ENCODE measurements around the gene RETREG1.
"Not testable (repeated sequence)": the region's sequence is repeated elsewhere in the genome, so short reads cannot be mapped to it uniquely, and the experiment has no call there.

Gene RETREG1

GRCh38 chr5:16661713-16662112 lies 44.9 kb upstream of the RETREG1 start:
- H3K9me3 ChIP-seq (ENCODE audit: severe bottlenecking), result no peaks in the 10 kb centered on the region
- no peak for TF ChIP-seq CTCF (IDR thresholded peaks at IDR 0.05; ENCODE audit: low read depth, low read length)
- H3K27ac ChIP-seq, result no peak overlapping the region
- no peak overlapping the region for H3K4me3 ChIP-seq (ENCODE audit: low read depth, low read length)
- H3K27me3 ChIP-seq (ENCODE audit: insufficient read depth, low read depth, severe bottlenecking), result no peaks in the 10 kb centered on the region
- DNase-seq, result no peak
- peaks cover 13% of the 10 kb centered on the region for H3K36me3 ChIP-seq

- H3K27me3 ChIP-seq (ENCODE audit: insufficient read depth, low read depth, severe bottlenecking), result no peaks in the 10 kb centered on the region
- TF ChIP-seq CTCF (IDR thresholded peaks at IDR 0.05; ENCODE audit: low read depth, low read length), result no peak
- H3K27ac ChIP-seq, result no peak overlapping the region
- peaks cover 12% of the 10 kb centered on the region for H3K36me3 ChIP-seq
- no peak overlapping the region for H3K4me3 ChIP-seq (ENCODE audit: low read depth, low read length)
- H3K9me3 ChIP-seq (ENCODE audit: severe bottlenecking), result no peaks in the 10 kb centered on the region
- no peak for DNase-seq
Measured at GRCh38 chr5:16660982-16661381, 44.2 kb upstream of the RETREG1 start.

- Histone ChIP-seq H3K27me3 (ENCODE audit: insufficient read depth, low read depth, severe bottlenecking) (no peaks in the 10 kb centered on the region), H3K4me3 (ENCODE audit: low read depth, low read length) (no peak overlapping the region), H3K9me3 (ENCODE audit: severe bottlenecking) (no peaks in the 10 kb centered on the region), H3K27ac (no peak overlapping the region), H3K36me3 (peaks cover 4% of the 10 kb centered on the region; the same call in 1 of the 2 replicates)
- DNase-seq, result no peak
- no peak for TF ChIP-seq CTCF (IDR thresholded peaks at IDR 0.05; ENCODE audit: low read depth, low read length)
Measured at GRCh38 chr5:16659536-16659935, 42.7 kb upstream of the RETREG1 start.

- Histone ChIP-seq H3K27me3 (ENCODE audit: insufficient read depth, low read depth, severe bottlenecking) (no peaks in the 10 kb centered on the region), H3K27ac (no peak overlapping the region), H3K4me3 (ENCODE audit: low read depth, low read length) (no peak overlapping the region), H3K36me3 (no peaks in the 10 kb centered on the region), H3K9me3 (ENCODE audit: severe bottlenecking) (no peaks in the 10 kb centered on the region)
- TF ChIP-seq CTCF (IDR thresholded peaks at IDR 0.05; ENCODE audit: low read depth, low read length), result no peak
- no peak for DNase-seq
Measured at GRCh38 chr5:16656561-16657191, 39.9 kb upstream of the RETREG1 start.

GRCh38 chr5:16654647-16655334 lies 38.0 kb upstream of the RETREG1 start:
- H3K4me3 ChIP-seq (ENCODE audit: low read depth, low read length), result no peak overlapping the region
- H3K36me3 ChIP-seq, result no peaks in the 10 kb centered on the region
- no peak for DNase-seq
- no peak for TF ChIP-seq CTCF (IDR thresholded peaks at IDR 0.05; ENCODE audit: low read depth, low read length)
- H3K27ac ChIP-seq, result no peak overlapping the region
- no peaks in the 10 kb centered on the region for H3K27me3 ChIP-seq (ENCODE audit: insufficient read depth, low read depth, severe bottlenecking)
- no peaks in the 10 kb centered on the region for H3K9me3 ChIP-seq (ENCODE audit: severe bottlenecking)

GRCh38 chr5:16648739-16649138 lies 31.9 kb upstream of the RETREG1 start:
- DNase-seq; H3K27me3 ChIP-seq (ENCODE audit: insufficient read depth, low read depth, severe bottlenecking); H3K36me3 ChIP-seq; H3K27ac ChIP-seq; H3K9me3 ChIP-seq (ENCODE audit: severe bottlenecking); H3K4me3 ChIP-seq (ENCODE audit: low read depth, low read length): not testable (repeated sequence)

Data from WERI-Rb-1 (cell line).